ENCODE results near the gene KLRB1.

DNA sequence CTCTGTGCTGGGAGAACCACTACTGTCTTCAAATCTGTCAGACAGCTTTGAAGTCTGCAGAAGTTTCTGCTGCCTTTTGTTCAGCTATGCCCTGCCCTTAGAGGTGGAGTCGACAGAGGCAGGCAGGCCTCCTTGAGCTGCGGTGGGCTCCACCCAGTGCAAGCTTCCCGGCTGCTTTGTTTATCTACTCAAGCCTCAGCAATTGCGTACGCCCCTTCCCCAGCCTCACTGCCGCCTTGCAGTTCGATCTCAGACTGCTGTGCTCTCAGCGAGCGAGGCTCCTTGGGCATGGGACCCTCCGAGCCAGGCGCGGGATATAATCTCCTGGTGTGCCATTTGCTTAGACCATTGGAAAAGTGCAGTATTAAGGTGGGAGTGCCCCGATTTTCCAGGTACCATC is 25.1 kb upstream of the KLRB1 start:
- TF ChIP-seq CEBPB (IDR thresholded peaks at IDR 0.05) (no peak), CREB1 (IDR thresholded peaks at IDR 0.05; ENCODE audit: low read depth) (no peak), TAF1 (IDR thresholded peaks at IDR 0.05; ENCODE audit: low read depth) (no peak), FOXM1 (IDR thresholded peaks at IDR 0.05; ENCODE audit: borderline replicate concordance, low read depth) (no peak), YY1 (IDR thresholded peaks at IDR 0.05; ENCODE audit: low read depth) (no peak), NFIC (IDR thresholded peaks at IDR 0.05) (no peak), RAD21 (IDR thresholded peaks at IDR 0.05; ENCODE audit: low read depth) (no peak), EGR1 (IDR thresholded peaks at IDR 0.05) (no peak)
- TF ChIP-seq, protein P1, sequence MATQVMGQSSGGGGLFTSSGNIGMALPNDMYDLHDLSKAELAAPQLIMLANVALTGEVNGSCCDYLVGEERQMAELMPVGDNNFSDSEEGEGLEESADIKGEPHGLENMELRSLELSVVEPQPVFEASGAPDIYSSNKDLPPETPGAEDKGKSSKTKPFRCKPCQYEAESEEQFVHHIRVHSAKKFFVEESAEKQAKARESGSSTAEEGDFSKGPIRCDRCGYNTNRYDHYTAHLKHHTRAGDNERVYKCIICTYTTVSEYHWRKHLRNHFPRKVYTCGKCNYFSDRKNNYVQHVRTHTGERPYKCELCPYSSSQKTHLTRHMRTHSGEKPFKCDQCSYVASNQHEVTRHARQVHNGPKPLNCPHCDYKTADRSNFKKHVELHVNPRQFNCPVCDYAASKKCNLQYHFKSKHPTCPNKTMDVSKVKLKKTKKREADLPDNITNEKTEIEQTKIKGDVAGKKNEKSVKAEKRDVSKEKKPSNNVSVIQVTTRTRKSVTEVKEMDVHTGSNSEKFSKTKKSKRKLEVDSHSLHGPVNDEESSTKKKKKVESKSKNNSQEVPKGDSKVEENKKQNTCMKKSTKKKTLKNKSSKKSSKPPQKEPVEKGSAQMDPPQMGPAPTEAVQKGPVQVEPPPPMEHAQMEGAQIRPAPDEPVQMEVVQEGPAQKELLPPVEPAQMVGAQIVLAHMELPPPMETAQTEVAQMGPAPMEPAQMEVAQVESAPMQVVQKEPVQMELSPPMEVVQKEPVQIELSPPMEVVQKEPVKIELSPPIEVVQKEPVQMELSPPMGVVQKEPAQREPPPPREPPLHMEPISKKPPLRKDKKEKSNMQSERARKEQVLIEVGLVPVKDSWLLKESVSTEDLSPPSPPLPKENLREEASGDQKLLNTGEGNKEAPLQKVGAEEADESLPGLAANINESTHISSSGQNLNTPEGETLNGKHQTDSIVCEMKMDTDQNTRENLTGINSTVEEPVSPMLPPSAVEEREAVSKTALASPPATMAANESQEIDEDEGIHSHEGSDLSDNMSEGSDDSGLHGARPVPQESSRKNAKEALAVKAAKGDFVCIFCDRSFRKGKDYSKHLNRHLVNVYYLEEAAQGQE (IDR thresholded peaks at IDR 0.05; ENCODE audit: low read depth) = no peak
- TF ChIP-seq, protein P2, sequence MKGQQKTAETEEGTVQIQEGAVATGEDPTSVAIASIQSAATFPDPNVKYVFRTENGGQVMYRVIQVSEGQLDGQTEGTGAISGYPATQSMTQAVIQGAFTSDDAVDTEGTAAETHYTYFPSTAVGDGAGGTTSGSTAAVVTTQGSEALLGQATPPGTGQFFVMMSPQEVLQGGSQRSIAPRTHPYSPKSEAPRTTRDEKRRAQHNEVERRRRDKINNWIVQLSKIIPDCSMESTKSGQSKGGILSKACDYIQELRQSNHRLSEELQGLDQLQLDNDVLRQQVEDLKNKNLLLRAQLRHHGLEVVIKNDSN (IDR thresholded peaks at IDR 0.05) = no peak
